NT2/D1 (cell line): Measurements from ENCODE around the gene TMF1.

Experiments used
- SUZ12 ChIP-seq: IDR thresholded peaks from 2 replicates; pipeline ENCODE4 v1.6.1; 2011; ENCODE audit not compliant: insufficient read length, insufficient read depth; ENCODE audit errors: extremely low read depth
- ZNF274 ChIP-seq: IDR thresholded peaks from 2 replicates; pipeline ENCODE4 v1.6.1; 2011; ENCODE audit warnings: mild to moderate bottlenecking, low read depth, low read length

- TF ChIP-seq ZNF274 = no peak
- TF ChIP-seq SUZ12 = no peak
Measured at GRCh38 chr3:69095636-69096035, 43.5 kb upstream of the TMF1 start.
